ENCODE measurements around the gene LRRC4C. TPM values are rescaled to one million over a fixed set of nuclear protein-coding genes. Genes with fewer than 3 reads are reported as not detected.
A peak's percentile ranks its signal among the peaks of the same experiment; 100 is the strongest.

LRRC4C gene
- total and polyA plus RNA-seq, 10 of the 15 experiments (the other 5 are each of a cell fraction or from before 2014, with no cell fraction given) = 1.5 TPM; not detected in 9

GRCh38 chr11:41431784-41432183 is 27.7 kb downstream of the LRRC4C start:
- no peak overlapping the region for H2AFZ ChIP-seq (ENCODE audit: control insufficient read depth, low read depth, low read length)
- no peaks in the 10 kb centered on the region for H3K4me1 ChIP-seq (ENCODE audit: control insufficient read depth, insufficient read depth, low read length)
- H3K36me3 ChIP-seq (ENCODE audit: control insufficient read depth in 2 of 2, insufficient read depth in 2 of 2, low read length in 1 of 2) = no peaks in the 10 kb centered on the region
- intact Hi-C loops (cut with micrococcal nuclease; ENCODE audit: unreplicated experiment) (loop anchor here (2.0 kb wide), 2 partner anchors 185 to 1125 kb away; no protein-coding TSS in a partner anchor), in situ Hi-C loops (cut with MboI) (loop anchor here (25.0 kb wide), 1 partner anchor 1119 kb away; no protein-coding TSS in a partner anchor)
- no peak overlapping the region for H3K4me3 ChIP-seq
- H4K20me1 ChIP-seq (ENCODE audit: control insufficient read depth, insufficient read depth) = no peaks in the 10 kb centered on the region
- ATAC-seq (0 out of 3 replicates have a peak, but pooled peaks have one; percentile 27), DNase-seq (ENCODE audit: low read depth, low spot score) (no peak), FAIRE-seq (no peak)
- RAD21 ChIA-PET (ENCODE audit: unreplicated experiment) = interaction anchor here (0.6 to 3.5 kb wide), 4 partner anchors 120 to 349 kb away, joined by 3 to 12 read pairs (median 5); no protein-coding TSS in a partner anchor
- no peak overlapping the region for H3K27ac ChIP-seq (ENCODE audit: control insufficient read depth, insufficient read depth)
- BruUV-seq (replicated peaks) = no TSS peak
- H3K4me2 ChIP-seq (ENCODE audit: control insufficient read depth, insufficient read depth) = no peak overlapping the region
- H3K9me3 ChIP-seq (replicated peaks; ENCODE audit: control insufficient read depth, insufficient read depth, low read length) = no peaks in the 10 kb centered on the region
- SMC1A ChIA-PET (ENCODE audit: uncharacterized antibody, unreplicated experiment) = interaction anchor here (0.8 to 2.0 kb wide), 7 partner anchors 10 to 709 kb away, joined by 3 to 6 read pairs (median 3); no protein-coding TSS in a partner anchor
- H3K27me3 ChIP-seq (replicated peaks in 1 of 2; ENCODE audit: control insufficient read depth in 2 of 2, insufficient read depth in 2 of 2, low read length in 1 of 2) = no peaks in the 10 kb centered on the region
- WGBS (ENCODE audit: insufficient coverage, insufficient replicate concordance, low lambda C conversion rate, missing lambda C conversion rate) = 1% methylated on average over 5 of the region's 5 CpGs
- no peak overlapping the region for H3K9ac ChIP-seq (ENCODE audit: control insufficient read depth, insufficient read depth, low read length)
- CTCF ChIA-PET = interaction anchor here (0.7 to 1.4 kb wide), 5 partner anchors 29 to 230 kb away, joined by 3 to 5 read pairs (median 4); no protein-coding TSS in a partner anchor
- POLR2A ChIA-PET = no interaction called here
- H3K79me2 ChIP-seq (ENCODE audit: control insufficient read depth, insufficient read depth, low read length) = no peaks in the 10 kb centered on the region
- TF ChIP-seq ZNF687 (IDR thresholded peaks at IDR 0.05) (no peak), RAD21 (IDR thresholded peaks at IDR 0.05; ENCODE audit: insufficient read depth, low read depth, low read length) (peak; percentile 64), SMAD1 (IDR thresholded peaks at IDR 0.05; ENCODE audit: low read depth, partially characterized antibody) (peak; percentile 69), CTCF (IDR thresholded peaks at IDR 0.05 in 2 of 3, conservative IDR thresholded peaks at IDR 0.05 in 1 of 3; ENCODE audit: control insufficient read depth in 2 of 3, extremely low read depth in 1 of 3, insufficient read depth in 1 of 3, low read depth in 3 of 3, low read length in 3 of 3) (peak; percentile 30 to 47 (median 44); a peak in 5 of 6 replicates), ZBTB33 (IDR thresholded peaks at IDR 0.05) (peak; percentile 87; the same call in 1 of the 2 replicates), E2F8 (IDR thresholded peaks at IDR 0.05; ENCODE audit: low read depth, partially characterized antibody) (no peak), STAT1 (conservative IDR thresholded peaks at IDR 0.05) (no peak), KDM1A (IDR thresholded peaks at IDR 0.05; ENCODE audit: borderline replicate concordance) (no peak), BMI1 (IDR thresholded peaks at IDR 0.05; ENCODE audit: borderline replicate concordance) (no peak), RELB (IDR thresholded peaks at IDR 0.05; ENCODE audit: low read depth) (no peak)
